SK-N-SH (cell line): Measurements from ENCODE around the gene MTR.

ENCODE experiments used
- FOXM1 ChIP-seq: IDR thresholded peaks from 2 replicates; pipeline ENCODE4 v1.4.0; 2012; ENCODE audit warnings: low read depth, mild to moderate bottlenecking
- GATA2 ChIP-seq: sonication (generic); formaldehyde crosslinking; IDR thresholded peaks from 2 replicates; pipeline ENCODE4 v1.5.0; 2020; ENCODE audit warnings: mild to moderate bottlenecking, missing genetic modification reagents
- POLR2AphosphoS5 ChIP-seq: IDR thresholded peaks from 2 replicates; pipeline ENCODE4 v1.6.1; 2012; ENCODE audit warnings: low read depth, low read length
- RFX5 ChIP-seq: IDR thresholded peaks from 2 replicates; pipeline ENCODE4 v1.6.1; 2012; ENCODE audit warnings: mild to moderate bottlenecking, improper control_type of control experiment, low read length
- SIN3A ChIP-seq: IDR thresholded peaks from 2 replicates; pipeline ENCODE4 v1.6.1; 2012; ENCODE audit warnings: low read depth, mild to moderate bottlenecking, low read length, moderate library complexity, borderline replicate concordance
- TAF1 ChIP-seq: IDR thresholded peaks from 2 replicates; pipeline ENCODE4 v1.6.1; 2012; ENCODE audit warnings: low read depth, mild to moderate bottlenecking, low read length, moderate library complexity, borderline replicate concordance
- TEAD4 ChIP-seq: IDR thresholded peaks from 2 replicates; pipeline ENCODE4 v1.4.0; 2012; ENCODE audit warnings: mild to moderate bottlenecking, borderline replicate concordance; ENCODE audit not compliant: insufficient read depth
- TF ChIP-seq, protein P1 (sequence below): fragments of 200-600 bp; sonication (generic); IDR thresholded peaks from 2 replicates; pipeline ENCODE4 v1.6.1; 2017; ENCODE audit warnings: antibody characterized with exemption, mild to moderate bottlenecking, moderate library complexity
- TF ChIP-seq, protein P2 (sequence below): IDR thresholded peaks from 2 replicates; pipeline ENCODE4 v1.6.1; 2012; ENCODE audit warnings: mild to moderate bottlenecking, low read depth, low read length, moderate library complexity

DNA sequence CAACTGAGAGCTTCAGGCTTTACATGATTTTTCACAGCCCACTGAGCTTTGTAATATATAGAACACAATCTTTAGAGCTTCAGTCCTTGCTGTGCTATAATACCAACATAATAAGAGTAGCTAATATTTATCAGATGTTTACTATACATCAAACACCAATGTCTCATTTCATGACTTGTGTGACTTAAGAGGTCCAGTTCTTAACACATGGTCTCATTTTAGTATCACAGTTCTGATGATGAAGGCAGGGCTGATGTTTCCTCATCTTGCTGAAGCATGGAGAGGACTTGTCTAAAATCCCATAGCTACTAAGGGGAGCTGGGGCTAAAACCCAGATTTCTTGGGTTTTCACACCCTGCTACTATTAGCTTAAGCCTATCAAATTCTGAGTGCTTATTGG lies 5.5 kb downstream of the MTR start:
- TF ChIP-seq TEAD4 (no peak), RFX5 (no peak), FOXM1 (no peak), GATA2 (CRISPR knock-in tag) (no peak), TAF1 (no peak), SIN3A (no peak), POLR2AphosphoS5 (no peak)
- TF ChIP-seq, protein P1, sequence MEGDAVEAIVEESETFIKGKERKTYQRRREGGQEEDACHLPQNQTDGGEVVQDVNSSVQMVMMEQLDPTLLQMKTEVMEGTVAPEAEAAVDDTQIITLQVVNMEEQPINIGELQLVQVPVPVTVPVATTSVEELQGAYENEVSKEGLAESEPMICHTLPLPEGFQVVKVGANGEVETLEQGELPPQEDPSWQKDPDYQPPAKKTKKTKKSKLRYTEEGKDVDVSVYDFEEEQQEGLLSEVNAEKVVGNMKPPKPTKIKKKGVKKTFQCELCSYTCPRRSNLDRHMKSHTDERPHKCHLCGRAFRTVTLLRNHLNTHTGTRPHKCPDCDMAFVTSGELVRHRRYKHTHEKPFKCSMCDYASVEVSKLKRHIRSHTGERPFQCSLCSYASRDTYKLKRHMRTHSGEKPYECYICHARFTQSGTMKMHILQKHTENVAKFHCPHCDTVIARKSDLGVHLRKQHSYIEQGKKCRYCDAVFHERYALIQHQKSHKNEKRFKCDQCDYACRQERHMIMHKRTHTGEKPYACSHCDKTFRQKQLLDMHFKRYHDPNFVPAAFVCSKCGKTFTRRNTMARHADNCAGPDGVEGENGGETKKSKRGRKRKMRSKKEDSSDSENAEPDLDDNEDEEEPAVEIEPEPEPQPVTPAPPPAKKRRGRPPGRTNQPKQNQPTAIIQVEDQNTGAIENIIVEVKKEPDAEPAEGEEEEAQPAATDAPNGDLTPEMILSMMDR = no peak
- TF ChIP-seq, protein P2, sequence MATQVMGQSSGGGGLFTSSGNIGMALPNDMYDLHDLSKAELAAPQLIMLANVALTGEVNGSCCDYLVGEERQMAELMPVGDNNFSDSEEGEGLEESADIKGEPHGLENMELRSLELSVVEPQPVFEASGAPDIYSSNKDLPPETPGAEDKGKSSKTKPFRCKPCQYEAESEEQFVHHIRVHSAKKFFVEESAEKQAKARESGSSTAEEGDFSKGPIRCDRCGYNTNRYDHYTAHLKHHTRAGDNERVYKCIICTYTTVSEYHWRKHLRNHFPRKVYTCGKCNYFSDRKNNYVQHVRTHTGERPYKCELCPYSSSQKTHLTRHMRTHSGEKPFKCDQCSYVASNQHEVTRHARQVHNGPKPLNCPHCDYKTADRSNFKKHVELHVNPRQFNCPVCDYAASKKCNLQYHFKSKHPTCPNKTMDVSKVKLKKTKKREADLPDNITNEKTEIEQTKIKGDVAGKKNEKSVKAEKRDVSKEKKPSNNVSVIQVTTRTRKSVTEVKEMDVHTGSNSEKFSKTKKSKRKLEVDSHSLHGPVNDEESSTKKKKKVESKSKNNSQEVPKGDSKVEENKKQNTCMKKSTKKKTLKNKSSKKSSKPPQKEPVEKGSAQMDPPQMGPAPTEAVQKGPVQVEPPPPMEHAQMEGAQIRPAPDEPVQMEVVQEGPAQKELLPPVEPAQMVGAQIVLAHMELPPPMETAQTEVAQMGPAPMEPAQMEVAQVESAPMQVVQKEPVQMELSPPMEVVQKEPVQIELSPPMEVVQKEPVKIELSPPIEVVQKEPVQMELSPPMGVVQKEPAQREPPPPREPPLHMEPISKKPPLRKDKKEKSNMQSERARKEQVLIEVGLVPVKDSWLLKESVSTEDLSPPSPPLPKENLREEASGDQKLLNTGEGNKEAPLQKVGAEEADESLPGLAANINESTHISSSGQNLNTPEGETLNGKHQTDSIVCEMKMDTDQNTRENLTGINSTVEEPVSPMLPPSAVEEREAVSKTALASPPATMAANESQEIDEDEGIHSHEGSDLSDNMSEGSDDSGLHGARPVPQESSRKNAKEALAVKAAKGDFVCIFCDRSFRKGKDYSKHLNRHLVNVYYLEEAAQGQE = no peak
